Stimulated activated CD4-positive, alpha-beta T cell treated with anti-CD3 and anti-CD28 coated beads, Interleukin-1b, Interleukin-23, amount 100 ng/mL, for 4 hours (primary cell): ENCODE measurements around the gene CCDC138.

Experiments
- DNase-seq, 2 donors: peaks; one replicate each; pipeline ENCODE4 v3.0.0-alpha.2; 2020; ENCODE audit warnings: low read depth in 2 of 2

The CCDC138 gene

GRCh38 chr2:108896741-108897140 is 110.2 kb downstream of the CCDC138 start:
- DNase-seq, result no peak

DNA sequence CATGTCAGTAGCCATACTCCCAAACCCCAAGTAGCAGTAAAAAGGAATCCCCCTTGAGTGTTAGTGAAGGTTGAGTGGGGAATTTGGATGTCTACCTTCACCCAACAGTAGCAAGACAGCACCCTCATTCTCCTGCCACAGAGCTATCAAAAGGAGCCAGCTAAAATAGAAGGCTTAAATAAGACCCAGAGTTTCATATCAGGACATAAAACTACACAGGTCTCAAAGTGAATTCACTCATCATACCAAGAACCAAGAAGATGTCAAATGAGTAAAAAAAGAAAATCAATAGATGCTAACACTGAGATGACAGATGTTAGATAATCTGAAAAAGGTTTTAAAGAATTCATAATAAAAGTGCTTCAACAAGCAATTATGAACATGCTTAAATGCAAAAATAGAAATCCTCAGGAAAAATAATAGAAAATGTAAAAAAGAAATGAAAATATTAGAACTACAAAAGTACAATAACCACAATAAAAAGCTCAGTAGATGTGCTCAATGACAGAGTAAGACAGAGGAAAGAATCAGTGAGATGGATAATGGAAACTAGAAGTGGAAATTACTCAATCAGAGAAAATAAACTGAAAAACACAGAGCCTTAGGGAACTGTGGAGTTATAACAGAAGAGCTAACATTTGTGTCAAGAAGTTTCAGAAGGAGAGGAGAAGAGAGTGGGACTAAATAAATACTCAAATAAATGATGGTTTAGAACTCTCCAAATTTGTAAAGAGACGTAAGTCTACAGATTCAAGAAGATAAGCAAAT is 111.9 kb downstream of the CCDC138 start:
- no peak for DNase-seq

DNA sequence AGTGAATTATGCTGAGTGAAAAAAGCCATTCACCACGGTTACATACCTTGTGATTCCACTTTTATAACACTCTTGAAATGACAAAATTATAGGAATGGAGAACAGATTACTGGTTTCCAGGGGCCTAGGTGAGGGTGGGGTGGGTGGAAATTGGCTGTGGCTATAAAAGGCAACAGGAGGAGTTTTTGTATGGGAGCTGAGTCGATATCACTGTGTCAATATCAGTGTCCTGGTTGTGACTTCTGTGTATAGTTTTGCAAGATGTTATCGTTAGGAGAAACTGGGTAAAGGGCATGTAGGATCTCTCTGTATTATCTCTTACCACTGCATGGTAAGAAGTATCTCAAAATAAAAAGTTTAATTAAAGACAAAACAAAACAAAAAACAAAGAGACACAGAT is 118.1 kb downstream of the CCDC138 start:
- DNase-seq, result no peak

GRCh38 chr2:108905176-108905575 is 118.6 kb downstream of the CCDC138 start:
- DNase-seq, result no peak

DNA sequence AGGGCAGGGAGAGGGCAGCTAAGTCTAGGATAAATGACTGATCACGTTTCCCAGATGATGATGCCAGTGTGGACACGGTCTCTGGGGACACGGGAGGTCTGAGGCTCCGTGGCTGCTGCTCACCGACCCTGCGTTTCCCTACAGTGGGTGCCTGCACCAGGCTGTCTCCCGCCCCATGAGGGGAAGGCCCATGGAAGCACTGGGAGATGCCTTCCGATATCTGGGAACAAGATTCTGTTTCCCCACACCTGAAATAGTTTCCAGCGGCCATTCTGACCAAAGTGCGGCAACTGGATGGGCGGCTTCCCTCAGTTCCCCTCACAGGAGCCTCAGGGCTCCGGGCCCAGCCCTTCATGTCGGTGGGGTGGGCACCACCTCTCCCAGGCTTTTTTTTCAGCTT is 119.3 kb downstream of the CCDC138 start:
- DNase-seq, result no peak

GRCh38 chr2:108906403-108907077 is 120.0 kb downstream of the CCDC138 start:
- DNase-seq, result no peak

GRCh38 chr2:108907822-108908712 is 121.5 kb downstream of the CCDC138 start:
- no peak for DNase-seq

DNA sequence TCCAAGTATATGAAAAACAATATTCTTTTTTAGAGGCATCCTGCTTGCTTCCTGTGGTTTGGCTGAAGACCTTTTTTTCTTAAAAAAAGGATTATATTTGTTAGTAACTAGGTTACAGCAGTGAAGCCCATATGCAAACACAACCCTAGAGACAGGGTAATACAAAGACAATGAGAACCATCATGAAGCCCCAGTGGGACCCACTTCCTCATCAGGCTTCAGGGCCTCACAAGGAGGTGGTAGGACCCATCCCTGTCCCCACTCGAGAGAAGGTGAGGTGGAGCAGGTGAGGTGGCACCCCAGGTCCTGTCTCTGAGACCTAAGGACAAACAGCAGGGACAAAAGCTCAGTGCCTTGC is 122.1 kb downstream of the CCDC138 start:
- no peak for DNase-seq

- DNase-seq, result no peak
These were observed 122.8 kb downstream of the CCDC138 start for GRCh38 chr2:108909275-108909823.

GRCh38 chr2:108910011-108910431 is 123.5 kb downstream of the CCDC138 start:
- no peak for DNase-seq

- DNase-seq, result no peak
These were observed 124.2 kb downstream of the CCDC138 start for GRCh38 chr2:108910541-108911396.

DNA sequence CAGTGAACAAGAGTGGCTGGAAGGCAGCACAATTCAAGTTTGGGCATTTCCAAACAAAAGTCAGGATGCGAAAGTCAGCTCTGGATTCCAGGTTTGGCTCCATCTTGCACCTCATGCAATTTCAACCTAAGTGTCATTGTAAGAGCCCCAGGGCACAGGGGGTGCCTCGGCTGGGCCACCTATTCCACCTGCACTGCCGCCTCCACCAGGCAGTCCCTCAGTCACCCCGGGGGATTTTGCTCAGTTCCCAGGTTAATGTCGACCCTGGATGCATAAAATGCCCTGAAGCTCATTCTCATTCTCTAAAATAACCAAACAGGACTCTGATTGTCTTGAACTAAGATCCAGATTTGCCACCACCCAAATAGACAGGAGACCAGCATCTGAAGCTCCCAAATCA is 124.8 kb downstream of the CCDC138 start:
- no peak for DNase-seq

DNA sequence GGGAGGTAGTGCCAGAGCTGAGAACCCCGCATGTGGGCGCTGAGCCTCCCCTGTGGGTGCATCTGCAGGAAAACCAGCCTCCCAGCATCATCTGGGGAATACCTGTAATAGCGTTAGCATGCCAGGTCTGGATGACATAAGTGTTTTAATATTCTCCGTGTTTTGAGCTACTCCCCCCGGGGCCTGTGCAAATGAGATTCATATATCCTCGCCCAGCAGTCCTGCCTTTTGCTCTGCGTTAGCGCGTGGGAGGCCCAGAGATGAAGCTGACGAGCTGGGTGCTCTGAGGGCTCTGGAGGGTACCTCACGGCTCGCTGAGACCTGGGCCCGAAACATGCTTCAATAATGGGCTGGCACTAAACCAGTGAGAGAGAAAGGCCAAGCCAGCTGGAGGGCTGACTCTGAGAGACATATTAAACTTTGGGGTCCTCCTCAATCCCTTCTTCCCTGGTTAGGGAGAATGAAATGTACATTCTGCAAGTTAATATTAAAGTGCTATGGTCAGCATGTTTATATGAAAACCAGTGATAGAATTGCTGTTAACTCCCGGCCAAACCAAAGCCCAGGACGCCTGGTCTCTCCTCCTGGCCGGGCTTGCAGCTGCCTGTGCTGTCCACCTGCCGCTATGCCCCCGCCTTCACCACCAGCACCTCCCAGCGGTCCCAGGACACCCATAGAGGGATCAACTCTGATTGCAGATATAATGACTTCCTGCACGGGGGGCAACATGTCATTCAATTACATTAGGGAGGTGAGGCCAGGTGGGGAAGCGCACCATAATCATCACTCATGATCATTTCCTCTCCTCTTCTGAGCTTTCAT is 125.4 kb downstream of the CCDC138 start:
- no peak for DNase-seq

GRCh38 chr2:108912629-108912902 is 126.0 kb downstream of the CCDC138 start:
- no peak for DNase-seq

DNA sequence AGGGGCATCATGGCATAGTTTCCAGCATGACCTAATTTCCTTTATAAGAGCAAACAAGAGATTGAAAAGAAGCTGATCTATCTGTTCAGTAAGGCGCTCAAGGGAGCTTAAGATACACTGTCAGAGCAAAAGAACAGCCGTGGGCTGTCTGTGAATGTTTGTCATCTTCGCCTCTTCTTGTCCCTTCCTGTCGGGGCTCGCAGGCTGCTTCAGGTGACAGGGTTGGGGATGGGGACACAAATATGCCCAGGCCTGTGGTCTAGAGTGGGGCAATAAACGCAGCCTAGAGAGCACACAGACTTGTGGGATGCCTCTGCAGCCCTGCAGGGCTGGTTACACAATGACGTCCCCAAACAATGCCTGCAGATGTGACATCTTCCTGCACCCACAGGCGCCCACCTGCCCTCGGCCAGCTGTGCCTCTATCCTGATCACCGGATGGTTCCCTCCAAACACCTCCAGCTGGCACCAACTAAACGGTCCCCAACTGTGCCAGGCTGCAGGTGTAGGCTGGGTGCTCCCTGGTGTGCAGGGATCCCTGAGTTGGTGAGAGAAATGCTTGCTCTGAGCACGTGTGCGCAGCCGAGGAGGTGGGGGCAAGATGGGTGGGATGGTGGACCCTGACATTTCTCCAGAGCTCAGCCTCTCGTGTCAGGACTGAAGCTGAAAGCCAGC is 129.7 kb downstream of the CCDC138 start:
- DNase-seq, result no peak

- no peak for DNase-seq
These were observed 130.3 kb downstream of the CCDC138 start for GRCh38 chr2:108916796-108917421.

DNA sequence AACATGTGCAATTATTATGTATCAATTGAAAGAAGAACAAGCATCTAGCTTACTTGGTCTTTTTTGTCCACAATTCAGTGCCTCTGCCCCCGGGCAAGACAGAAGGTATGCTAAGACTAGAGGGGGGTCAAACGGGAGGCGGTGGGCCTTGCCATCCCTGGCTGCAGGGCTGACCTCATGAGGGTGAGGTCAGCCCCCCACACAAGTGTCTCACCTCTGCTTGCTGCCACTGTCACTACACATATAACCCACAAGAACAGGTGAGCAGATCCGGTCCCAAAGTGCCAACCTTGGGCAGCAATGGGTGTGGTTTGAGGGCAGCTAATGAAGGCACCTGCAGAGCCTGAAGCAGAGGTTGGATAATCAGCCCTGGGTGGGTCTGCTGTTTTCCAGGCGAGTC is 131.0 kb downstream of the CCDC138 start:
- no peak for DNase-seq

DNA sequence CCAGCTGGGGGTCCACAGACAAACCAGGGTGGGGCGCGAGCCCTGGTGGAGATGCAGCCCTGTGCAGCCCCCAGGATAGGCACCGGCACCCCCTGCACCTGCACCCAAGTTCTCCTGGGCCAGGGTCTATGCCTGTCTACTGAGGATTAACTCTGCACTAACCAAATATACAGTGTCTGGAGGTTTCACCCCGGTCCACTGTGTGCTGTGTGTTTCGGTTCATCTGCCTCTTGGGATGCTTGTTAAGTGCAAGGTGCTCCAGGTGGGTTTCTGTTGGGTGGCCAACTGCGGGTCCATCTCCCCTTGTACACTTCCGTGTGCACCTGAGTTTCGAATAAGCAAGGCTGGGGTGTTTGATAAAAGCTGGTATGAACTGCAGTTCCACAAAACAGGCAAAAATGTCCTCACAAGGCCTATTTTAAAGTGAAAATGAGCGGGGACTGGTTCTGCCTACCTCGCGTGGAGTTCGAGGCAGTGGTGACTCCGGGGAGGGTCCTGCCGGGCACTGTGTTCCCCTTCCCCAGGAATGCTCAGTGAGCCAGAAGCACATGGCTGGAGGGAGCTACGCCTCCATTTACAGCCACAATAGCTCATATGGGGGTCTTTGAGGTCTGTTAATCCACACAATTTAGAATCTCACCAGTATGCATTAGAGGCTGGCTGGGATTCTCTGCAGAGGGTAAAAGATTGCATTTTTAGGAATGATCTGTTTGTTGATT is 131.7 kb downstream of the CCDC138 start:
- no peak for DNase-seq

DNA sequence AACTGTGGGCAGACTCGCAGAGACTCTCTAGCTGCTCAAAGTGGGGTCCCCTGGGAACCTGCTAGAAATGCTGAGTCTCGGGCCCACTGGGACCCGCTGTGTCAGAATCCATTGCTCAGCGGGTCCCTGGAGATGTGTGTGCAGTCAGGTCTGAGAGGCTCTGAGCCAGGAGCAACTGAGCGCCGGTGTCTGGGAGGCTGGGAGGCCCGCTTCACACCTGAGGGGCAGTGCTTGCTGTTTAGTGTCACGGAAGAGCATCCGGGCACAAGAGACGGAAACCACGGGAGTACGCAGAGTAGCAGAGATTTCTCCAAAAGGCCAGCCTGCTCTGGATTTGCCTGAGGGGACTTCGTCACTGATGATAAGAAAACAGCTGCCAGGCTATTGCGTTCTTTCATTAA is 132.4 kb downstream of the CCDC138 start:
- DNase-seq, result no peak
